Esophagus (tissue), 2 donors: ENCODE results near the gene INPP4B. TPM values are rescaled to one million over a fixed set of nuclear protein-coding genes. Genes with fewer than 3 reads are reported as not detected.

ENCODE experiments used
- H3K27ac ChIP-seq, 2 donors: one replicate each; pipeline ENCODE4 v1.5.1; 2013; ENCODE audit warnings: low read depth in 2 of 2, mild to moderate bottlenecking in 2 of 2, inconsistent platforms in 1 of 2, low read length in 1 of 2, moderate library complexity in 1 of 2
- H3K27me3 ChIP-seq, 2 donors: one replicate each; pipeline ENCODE4 v1.6.1; 2013; ENCODE audit warnings: low read length in 2 of 2, control low read depth in 1 of 2, mild to moderate bottlenecking in 1 of 2; ENCODE audit not compliant: insufficient read depth in 2 of 2, control insufficient read depth in 1 of 2
- H3K36me3 ChIP-seq, 2 donors: one replicate each; pipeline ENCODE4 v1.6.1; 2013; ENCODE audit warnings: low read length in 1 of 2; ENCODE audit not compliant: control insufficient read depth in 2 of 2, insufficient read depth in 2 of 2
- H3K4me1 ChIP-seq, 2 donors: one replicate each; pipeline ENCODE4 v1.6.1; 2013; ENCODE audit warnings: low read length in 1 of 2; ENCODE audit not compliant: control insufficient read depth in 2 of 2, insufficient read depth in 2 of 2
- H3K4me3 ChIP-seq, 2 donors: one replicate each; pipeline ENCODE4 v1.5.1; 2013; ENCODE audit warnings: low read length in 2 of 2, mild to moderate bottlenecking in 2 of 2, low read depth in 1 of 2, moderate library complexity in 1 of 2
- H3K9me3 ChIP-seq, 2 donors: one replicate each; pipeline ENCODE4 v1.6.1; 2013; ENCODE audit warnings: mild to moderate bottlenecking in 2 of 2, low read depth in 1 of 2, low read length in 1 of 2, moderate library complexity in 1 of 2; ENCODE audit not compliant: control insufficient read depth in 2 of 2, insufficient read depth in 1 of 2
- WGBS, 2 donors: extraction: QIAGEN DNeasy Blood & Tissue Kit; methylation state at CpG; one replicate each; pipeline ENCODE4 v1.1.7; 2013; 5-methylcytosine and 5-hydroxymethylcytosine counted together
- polyA plus RNA-seq, 2 donors: library from polyadenylated mRNA; stranded (reverse); fragments of 200-250 nt; gene quantifications; one replicate each; pipeline ENCODE4 v1.2.3, GENCODE V29; 2013
- donor health status: healthy with polysubstance abuse.
- donor health status: Bipolar disorder and iron deficiency.

The INPP4B gene
- polyA plus RNA-seq, 2 donors, result 2.5 to 4.4 TPM

- Histone ChIP-seq H3K27ac (no peak overlapping the region), H3K27me3 (no peaks in the 10 kb centered on the region), H3K36me3 (no peaks in the 10 kb centered on the region), H3K9me3 (no peaks in the 10 kb centered on the region), H3K4me1 (peaks cover 0 to 2% of the 10 kb centered on the region in 2 donors), H3K4me3 (no peak overlapping the region)
- WGBS, 2 donors, result 86 to 91% methylated on average over 1 of the region's 1 CpG
These were observed 148.2 kb downstream of the INPP4B start for GRCh38 chr4:142697928-142698327.

- WGBS, 2 donors, result 54 to 57% methylated on average over 2 of the region's 2 CpGs
- Histone ChIP-seq H3K4me1 (peaks cover 0 to 2% of the 10 kb centered on the region in 2 donors), H3K36me3 (no peaks in the 10 kb centered on the region), H3K27ac (no peak overlapping the region), H3K27me3 (no peaks in the 10 kb centered on the region), H3K4me3 (no peak overlapping the region), H3K9me3 (no peaks in the 10 kb centered on the region)
These were observed 148.8 kb downstream of the INPP4B start for GRCh38 chr4:142697320-142697719.

GRCh38 chr4:142696334-142697122 is 149.6 kb downstream of the INPP4B start:
- Histone ChIP-seq H3K9me3 (no peaks in the 10 kb centered on the region), H3K4me1 (peaks cover 0 to 2% of the 10 kb centered on the region in 2 donors), H3K36me3 (no peaks in the 10 kb centered on the region), H3K27ac (no peak overlapping the region), H3K27me3 (no peaks in the 10 kb centered on the region), H3K4me3 (no peak overlapping the region)
- 64 to 75% methylated on average over 3 of the region's 3 CpGs for WGBS, 2 donors

- Histone ChIP-seq H3K27me3 (no peaks in the 10 kb centered on the region), H3K36me3 (no peaks in the 10 kb centered on the region), H3K4me1 (no peaks in the 10 kb centered on the region), H3K4me3 (no peak overlapping the region), H3K27ac (no peak overlapping the region), H3K9me3 (no peaks in the 10 kb centered on the region)
- WGBS, 2 donors, result 90 to 92% methylated on average over 4 of the region's 4 CpGs
These were observed 155.5 kb downstream of the INPP4B start for GRCh38 chr4:142690406-142691163.

GRCh38 chr4:142687547-142688275 is 158.4 kb downstream of the INPP4B start:
- Histone ChIP-seq H3K27me3 (no peaks in the 10 kb centered on the region), H3K36me3 (no peaks in the 10 kb centered on the region), H3K9me3 (no peaks in the 10 kb centered on the region), H3K4me3 (no peak overlapping the region), H3K27ac (no peak overlapping the region), H3K4me1 (no peaks in the 10 kb centered on the region)
- WGBS, 2 donors, result 92 to 94% methylated on average over 6 of the region's 6 CpGs

- Histone ChIP-seq H3K4me1 (no peaks in the 10 kb centered on the region), H3K4me3 (no peak overlapping the region), H3K36me3 (no peaks in the 10 kb centered on the region), H3K27ac (no peak overlapping the region), H3K27me3 (no peaks in the 10 kb centered on the region), H3K9me3 (no peaks in the 10 kb centered on the region)
- WGBS, 2 donors, result 50 to 57% methylated on average over 1 of the region's 1 CpG
These were observed 160.0 kb downstream of the INPP4B start for GRCh38 chr4:142686081-142686480.

- Histone ChIP-seq H3K9me3 (no peaks in the 10 kb centered on the region), H3K4me3 (no peak overlapping the region), H3K36me3 (no peaks in the 10 kb centered on the region), H3K4me1 (no peaks in the 10 kb centered on the region), H3K27me3 (no peaks in the 10 kb centered on the region), H3K27ac (no peak overlapping the region)
- 89% methylated on average over 3 of the region's 3 CpGs for WGBS, 2 donors
These were observed 162.1 kb downstream of the INPP4B start for GRCh38 chr4:142683997-142684396.

- H3K4me1 ChIP-seq, result no peaks in the 10 kb centered on the region
- H3K4me3 ChIP-seq, result no peak overlapping the region
- H3K27ac ChIP-seq, result no peak overlapping the region
- WGBS, 2 donors, result 81 to 94% methylated on average over 2 of the region's 2 CpGs
- no peaks in the 10 kb centered on the region for H3K9me3 ChIP-seq
- no peaks in the 10 kb centered on the region for H3K36me3 ChIP-seq
- H3K27me3 ChIP-seq, result no peaks in the 10 kb centered on the region
These were observed 162.6 kb downstream of the INPP4B start for GRCh38 chr4:142683503-142683902.

- no peaks in the 10 kb centered on the region for H3K9me3 ChIP-seq
- no peaks in the 10 kb centered on the region for H3K4me1 ChIP-seq
- no peak overlapping the region for H3K4me3 ChIP-seq
- no peaks in the 10 kb centered on the region for H3K27me3 ChIP-seq
- no peak overlapping the region for H3K27ac ChIP-seq
- H3K36me3 ChIP-seq, result no peaks in the 10 kb centered on the region
- 80 to 81% methylated on average over 2 of the region's 2 CpGs for WGBS, 2 donors
These were observed 174.6 kb downstream of the INPP4B start for GRCh38 chr4:142671516-142671915.
